Right ventricle myocardium superior (tissue), 1 donor: ENCODE data around the gene GNB1. TPM values are rescaled to one million over a fixed set of nuclear protein-coding genes. Genes with fewer than 3 reads are reported as not detected.
"Not testable (repeated sequence)": the region's sequence is repeated elsewhere in the genome, so short reads cannot be mapped to it uniquely, and the experiment has no call there.

Experiments
- ATAC-seq: fragments of 200-7000 bp; cut with Tn5 transposase; one replicate; pipeline ENCODE4 v1.9.1; 2020; ENCODE audit warnings: mild to moderate bottlenecking; ENCODE audit not compliant: poor library complexity
- DNase-seq: peaks from one replicate; pipeline ENCODE4 v3.0.0-alpha.2; 2020
- intact Hi-C: fragments of 100-400 bp; cut with DNase I; formaldehyde crosslinking; loops from one replicate; pipeline ENCODE4 v1.11.2; 2022
- total RNA-seq: library from RNA; stranded (reverse); fragmentation: NEBNext Ultra II Directional; extraction: Animal tissue kit (Norgen Biotek cat#: 25700); gene quantifications from one replicate; pipeline ENCODE4 v1.2.1, GENCODE V29; 2021
- donor health status: DM: no; HTN: yes; CAD: no; lungs with severe emphysema.

The GNB1 gene
- total RNA-seq, 1 donor from 2014 or later, result 154 TPM

DNA sequence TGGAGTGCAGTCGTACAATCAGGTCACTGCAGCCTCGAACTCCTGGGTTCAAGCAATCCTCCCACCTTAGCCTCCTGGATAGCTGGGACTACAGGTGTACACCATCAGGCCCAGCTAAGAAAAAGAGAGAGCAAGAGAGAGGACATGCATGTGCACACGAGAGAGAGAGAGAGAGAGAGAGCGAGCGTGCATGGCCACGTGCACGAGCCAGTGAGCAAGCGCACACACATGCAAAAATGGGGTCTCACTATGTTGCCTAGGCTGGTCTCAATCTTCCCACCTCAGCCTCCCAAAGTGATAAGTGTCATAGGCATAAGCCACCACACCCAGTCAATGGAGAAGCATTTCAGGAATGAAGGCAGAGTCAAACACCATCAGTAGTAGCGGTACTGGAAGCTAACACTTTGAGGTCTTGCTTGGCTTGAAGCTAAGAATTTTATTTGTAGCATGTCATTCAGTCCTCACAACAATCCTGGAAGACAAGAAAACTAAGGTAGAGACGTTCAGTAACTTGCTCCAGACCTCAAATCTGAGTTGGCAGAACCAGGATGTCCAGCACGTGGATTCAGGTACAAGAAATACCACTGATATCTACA, 14.5 kb downstream of the GNB1 start:
- DNase-seq, result no peak
- ATAC-seq, result no peak
- intact Hi-C loops, result no loop called here

- DNase-seq (no peak), ATAC-seq (no peak)
- intact Hi-C loops, result no loop called here
Measured at GRCh38 chr1:1875932-1876331, 15.0 kb downstream of the GNB1 start.

GRCh38 chr1:1874901-1875300, 16.0 kb downstream of the GNB1 start:
- ATAC-seq, result no peak
- DNase-seq, result no peak
- intact Hi-C loops, result no loop called here

- DNase-seq (peak; percentile 83), ATAC-seq (peak; percentile 93)
- intact Hi-C loops, result no loop called here
Measured at GRCh38 chr1:1873186-1873585, 17.7 kb downstream of the GNB1 start.

DNA sequence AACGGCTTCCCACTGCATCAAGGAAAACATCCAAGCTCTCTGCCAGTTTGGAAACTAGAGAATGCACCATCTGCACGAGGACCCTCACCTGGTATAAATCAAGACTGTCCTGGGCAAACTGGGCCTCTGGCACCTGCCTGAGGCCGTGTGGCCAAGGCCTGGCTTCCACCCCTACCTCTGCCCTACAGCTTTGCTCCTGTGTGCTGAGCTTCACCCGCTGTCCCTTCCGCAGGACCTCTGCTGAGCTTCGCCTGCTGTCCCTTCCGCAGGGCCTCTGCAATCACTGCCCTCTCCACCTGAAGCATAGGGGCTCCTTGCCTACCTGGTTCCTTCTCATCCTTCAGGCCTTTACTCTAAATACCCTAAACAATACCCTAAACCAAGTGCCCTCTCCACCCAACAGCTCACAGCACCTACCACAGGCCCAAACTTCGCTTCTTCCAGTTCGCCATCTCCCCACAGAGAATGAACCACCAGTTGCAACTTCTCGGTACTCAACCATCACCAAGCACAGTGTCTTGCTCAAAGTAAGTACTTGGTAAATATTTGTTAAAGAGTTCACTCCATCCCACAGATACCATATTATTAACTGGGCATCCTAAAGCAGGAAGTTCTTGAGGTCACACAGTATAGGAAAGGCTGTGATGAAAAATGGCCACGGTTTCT, 18.4 kb downstream of the GNB1 start:
- intact Hi-C loops, result no loop called here
- ATAC-seq (no peak), DNase-seq (no peak)

DNA sequence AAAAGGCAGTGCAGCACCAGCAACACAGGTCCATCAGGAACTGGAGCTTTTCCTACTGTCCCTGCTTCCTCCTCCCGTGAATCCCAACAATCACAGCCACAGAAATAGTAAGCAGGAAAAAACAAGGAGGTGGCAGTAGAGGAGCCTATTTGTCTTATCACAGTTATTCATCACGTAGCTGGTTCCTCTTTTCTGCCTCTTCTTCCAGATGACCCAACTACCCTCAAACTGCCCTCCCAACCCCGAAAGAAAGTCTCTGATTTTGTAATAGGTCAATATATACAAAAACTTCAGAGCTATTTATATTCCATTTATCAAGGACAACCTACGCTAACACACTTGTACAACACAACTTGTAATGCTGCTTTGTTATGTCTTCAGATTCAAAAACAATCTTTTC, 21.4 kb downstream of the GNB1 start:
- intact Hi-C loops, result no loop called here
- DNase-seq, result no peak
- no peak for ATAC-seq

DNA sequence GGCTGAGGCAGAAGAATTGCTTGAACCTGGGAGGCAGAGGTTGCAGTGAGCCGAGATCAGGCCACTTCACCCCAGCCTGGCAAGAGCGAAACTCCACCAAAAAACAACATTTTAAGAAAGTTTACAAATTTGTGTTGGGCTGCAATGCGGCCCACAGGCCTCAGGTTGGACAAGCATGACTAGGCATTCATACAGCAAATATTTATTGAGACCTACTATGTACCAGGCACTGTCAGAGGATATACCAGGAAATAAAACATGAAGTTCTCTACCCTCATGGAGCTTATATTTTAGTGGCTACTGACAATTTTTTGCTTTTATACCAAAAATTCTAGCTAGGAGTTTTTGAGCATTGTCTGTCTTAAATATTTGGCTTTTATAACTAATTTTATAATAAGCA, 23.7 kb downstream of the GNB1 start:
- intact Hi-C loops, result no loop called here
- no peak for DNase-seq
- ATAC-seq, result no peak

- ATAC-seq, result no peak
- DNase-seq, result no peak
- intact Hi-C loops, result no loop called here
Measured at GRCh38 chr1:1862905-1863547, 27.9 kb downstream of the GNB1 start.

GRCh38 chr1:1861761-1862310, 29.1 kb downstream of the GNB1 start:
- intact Hi-C loops, ATAC-seq, DNase-seq: not testable (repeated sequence)

DNA sequence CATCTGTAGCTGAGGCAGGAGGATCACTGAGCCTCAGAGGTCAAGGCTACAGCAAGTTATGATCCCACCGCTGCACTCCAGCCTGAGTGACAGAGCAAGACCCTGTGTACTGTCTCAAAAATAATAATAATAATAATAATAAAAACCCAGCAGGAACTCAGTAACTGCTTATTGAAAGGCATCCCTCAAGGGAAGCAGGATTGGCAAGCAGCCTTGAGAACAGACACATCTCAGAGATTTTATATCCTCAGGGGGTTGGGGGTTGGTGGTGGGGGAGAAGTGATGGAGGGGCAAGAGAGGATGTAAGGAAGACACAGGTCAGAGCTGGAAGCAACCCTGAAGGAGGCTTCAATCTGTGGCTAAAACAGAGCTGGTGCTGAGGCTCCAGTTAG, 29.6 kb downstream of the GNB1 start:
- no peak for DNase-seq
- ATAC-seq, result no peak
- intact Hi-C loops, result no loop called here

DNA sequence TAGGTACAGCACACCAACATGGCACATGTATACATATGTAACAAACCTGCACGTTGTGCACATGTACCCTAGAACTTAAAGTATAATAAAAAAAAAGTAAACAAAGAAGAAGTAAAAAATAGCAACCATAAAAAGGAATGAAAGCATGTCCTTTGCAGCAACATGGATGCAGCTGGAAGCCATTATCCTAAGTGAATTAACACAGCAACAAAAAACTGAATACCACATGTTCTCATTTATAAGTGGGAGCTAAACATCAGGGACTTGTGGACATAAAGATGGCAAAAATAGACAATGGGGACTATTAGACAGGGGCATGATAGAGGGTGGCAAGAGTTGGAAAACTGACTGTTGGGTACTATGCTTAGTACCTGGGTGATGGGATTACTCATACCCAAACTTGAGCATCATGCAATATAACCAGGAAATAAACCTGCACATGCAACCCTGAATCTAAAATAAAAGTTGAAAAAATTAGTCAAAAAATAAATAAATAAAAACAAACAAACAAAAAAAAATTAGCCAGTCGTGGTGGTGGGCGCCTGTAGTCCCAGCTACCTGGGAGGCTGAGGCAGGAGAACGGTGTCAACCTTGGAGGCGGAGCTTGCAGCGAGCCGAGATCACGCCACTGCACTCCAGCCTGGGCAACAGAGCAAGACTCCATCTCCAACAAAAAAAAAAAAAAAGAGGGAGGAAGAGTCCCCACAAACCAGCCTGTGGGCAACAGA, 30.8 kb downstream of the GNB1 start:
- DNase-seq, ATAC-seq, intact Hi-C loops: not testable (repeated sequence)

- ATAC-seq, result peak; percentile 86
- peak; percentile 82 for DNase-seq
- intact Hi-C loops, result no loop called here
Measured at GRCh38 chr1:1858382-1859086, 32.4 kb downstream of the GNB1 start.

DNA sequence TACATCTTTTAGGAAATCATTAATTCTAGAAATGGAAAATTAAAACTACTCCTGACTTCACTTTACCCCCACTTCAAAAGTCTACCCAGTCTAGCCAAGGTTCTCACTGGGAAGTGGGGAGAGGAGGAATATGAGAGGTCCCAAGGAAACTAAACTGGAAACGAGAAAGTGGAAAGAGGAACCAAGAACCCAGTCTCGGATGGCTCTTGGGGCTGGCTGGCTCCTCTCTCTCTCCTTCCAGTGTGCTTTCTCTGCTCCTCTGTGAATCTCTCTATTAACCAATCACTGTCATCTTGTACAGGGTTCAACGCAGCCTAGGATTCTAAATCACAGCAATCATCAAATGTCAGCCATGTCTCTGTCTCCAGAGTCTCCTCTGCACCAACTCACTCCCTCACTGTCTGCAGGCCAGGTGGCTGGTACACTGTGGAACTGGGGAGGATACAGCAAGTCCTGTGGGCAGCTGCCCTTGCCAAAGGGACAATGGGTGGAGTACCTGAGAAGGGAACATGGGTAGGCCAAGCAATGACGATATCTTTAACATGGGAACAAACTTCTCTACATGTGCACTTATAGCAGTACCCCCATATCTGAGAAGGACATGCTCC, 33.7 kb downstream of the GNB1 start:
- peak; percentile 23 for ATAC-seq
- DNase-seq, result no peak
- intact Hi-C loops, result no loop called here

GRCh38 chr1:1856161-1856560, 34.7 kb downstream of the GNB1 start:
- DNase-seq, intact Hi-C loops, ATAC-seq: not testable (repeated sequence)

DNA sequence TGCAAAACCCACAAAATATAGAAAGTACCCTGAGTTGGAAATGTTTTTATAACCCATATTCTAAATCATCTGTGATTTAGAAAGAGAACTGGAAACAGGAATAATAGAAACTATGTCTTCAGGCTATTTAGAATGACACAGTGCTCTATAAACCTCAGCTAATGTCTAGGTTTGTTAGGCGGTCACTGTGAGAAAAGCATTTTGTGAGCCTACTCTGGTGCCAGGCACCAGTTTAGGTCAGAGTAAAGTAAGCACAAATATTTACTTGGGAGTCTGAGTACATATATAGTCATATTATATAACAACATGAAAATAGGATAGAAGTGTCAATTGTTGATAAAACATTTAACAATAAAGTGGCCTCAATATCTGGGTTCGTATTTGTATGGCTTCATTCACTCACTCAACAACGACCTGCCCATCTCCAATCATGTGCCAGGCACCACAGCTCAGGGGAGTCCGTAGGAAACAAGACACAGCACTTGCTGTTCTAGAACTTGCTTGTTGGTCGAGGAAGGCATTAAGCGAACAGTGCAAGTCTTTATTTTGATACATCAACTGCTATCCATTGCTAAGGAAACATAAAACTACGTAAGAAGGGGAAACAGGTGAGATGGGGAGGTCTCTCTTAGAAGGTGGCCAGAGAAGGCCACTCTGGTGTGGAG, 37.2 kb downstream of the GNB1 start:
- no peak for ATAC-seq
- no peak for DNase-seq
- intact Hi-C loops, result no loop called here

DNA sequence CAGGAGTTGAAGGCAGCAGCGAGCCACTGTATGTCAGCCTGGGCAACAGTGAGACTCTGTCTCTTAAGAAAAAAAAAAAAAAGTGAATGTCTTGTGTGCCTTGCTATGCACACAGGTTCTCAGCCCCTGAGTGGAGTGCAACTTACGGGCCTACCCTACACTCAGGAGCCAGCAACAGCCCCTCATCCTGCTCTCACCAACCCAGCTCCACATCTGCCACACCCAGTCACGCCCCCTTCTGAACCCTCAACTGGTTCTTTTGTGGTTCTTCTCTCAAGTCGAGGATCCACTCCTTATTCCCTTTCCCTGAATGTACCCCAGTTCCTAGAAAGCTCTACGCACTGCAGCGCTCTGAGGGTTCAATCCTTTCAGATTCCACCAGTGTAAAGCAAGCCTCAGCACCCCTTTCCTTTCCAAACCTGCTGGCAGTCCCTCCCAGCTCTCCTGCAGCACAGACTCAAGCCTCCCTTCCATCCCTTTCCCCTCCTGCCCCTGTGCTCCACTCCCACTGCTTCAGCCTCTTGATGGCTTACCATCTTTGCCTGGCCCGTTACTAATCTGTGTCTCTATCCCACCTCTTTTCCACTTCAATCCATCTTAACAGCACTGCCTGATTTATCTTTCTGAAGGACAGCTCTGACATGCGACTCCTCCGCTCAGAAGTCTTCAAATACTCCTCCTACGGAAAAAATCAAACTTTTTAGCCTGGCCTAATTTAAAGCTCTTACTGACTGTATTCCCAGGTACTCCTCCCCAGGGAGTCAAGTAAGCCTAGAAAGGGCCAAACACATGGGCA, 38.1 kb downstream of the GNB1 start:
- ATAC-seq (no peak), DNase-seq (no peak)
- intact Hi-C loops, result no loop called here

DNA sequence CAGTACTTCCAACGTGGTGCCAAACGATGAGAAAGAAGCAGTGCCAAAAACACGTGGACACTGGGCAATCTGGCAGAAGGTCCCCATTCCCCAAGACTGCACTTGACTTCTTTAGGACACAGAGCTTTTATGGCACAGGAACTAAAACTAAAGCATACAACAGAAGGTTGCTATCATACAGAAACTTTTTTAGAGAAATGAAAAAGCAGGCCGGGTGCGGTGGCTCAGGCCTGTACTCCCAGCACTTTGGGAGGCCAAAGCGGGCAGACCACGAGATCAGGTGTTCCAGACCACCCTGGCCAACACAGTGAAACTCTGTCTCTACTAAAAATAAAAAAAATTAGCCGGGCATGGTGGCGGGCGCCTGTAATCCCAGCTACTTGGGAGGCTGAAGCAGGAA, 43.0 kb downstream of the GNB1 start:
- DNase-seq, result no peak
- peak; percentile 14 for ATAC-seq
- intact Hi-C loops, result no loop called here
